H9 (cell line): ENCODE measurements around the gene PPP1R12B. TPM values are rescaled to one million over a fixed set of nuclear protein-coding genes. Genes with fewer than 3 reads are reported as not detected.
A peak's percentile ranks its signal among the peaks of the same experiment; 100 is the strongest.
"Not testable (repeated sequence)": the region's sequence is repeated elsewhere in the genome, so short reads cannot be mapped to it uniquely, and the experiment has no call there.

Experiments
- DNase-seq: peaks from one replicate; pipeline ENCODE4 v3.0.0-alpha.2; 2017
- H2AFZ ChIP-seq: one replicate; pipeline ENCODE4 v1.6.1; 2013; ENCODE audit warnings: mild to moderate bottlenecking, low read length, control low read depth, moderate library complexity
- H2AK5ac ChIP-seq: 2 replicates; pipeline ENCODE4 v1.6.1; 2013; ENCODE audit warnings: low read length, control low read depth, mixed read lengths; ENCODE audit not compliant: insufficient read length
- H2BK120ac ChIP-seq: one replicate; pipeline ENCODE4 v1.6.1; 2013; ENCODE audit warnings: low read depth, mild to moderate bottlenecking, low read length, control low read depth, inconsistent platforms; ENCODE audit not compliant: poor library complexity, severe bottlenecking
- H2BK12ac ChIP-seq: 2 replicates; pipeline ENCODE4 v1.6.1; 2013; ENCODE audit warnings: low read length, control low read depth, mixed read lengths, low read depth; ENCODE audit not compliant: insufficient read length
- H2BK15ac ChIP-seq: 2 replicates; pipeline ENCODE4 v1.6.1; 2013; ENCODE audit warnings: low read depth, low read length, control low read depth
- H2BK20ac ChIP-seq: one replicate; pipeline ENCODE4 v1.6.1; 2013; ENCODE audit warnings: low read depth, mild to moderate bottlenecking, low read length, control low read depth, inconsistent platforms; ENCODE audit not compliant: poor library complexity, severe bottlenecking
- H2BK5ac ChIP-seq: 2 replicates; pipeline ENCODE4 v1.6.1; 2013; ENCODE audit warnings: low read length, control low read depth, mixed read lengths; ENCODE audit not compliant: insufficient read length
- H3K14ac ChIP-seq: 2 replicates; pipeline ENCODE4 v1.6.1; 2013; ENCODE audit warnings: low read length, control low read depth; ENCODE audit not compliant: insufficient read depth
- H3K18ac ChIP-seq: 2 replicates; pipeline ENCODE4 v1.6.1; 2013; ENCODE audit warnings: low read depth, mild to moderate bottlenecking, mixed read lengths, low read length, control low read depth; ENCODE audit not compliant: insufficient read length
- H3K23ac ChIP-seq: 2 replicates; pipeline ENCODE4 v1.6.1; 2013; ENCODE audit warnings: low read length, control low read depth, mixed read lengths, low read depth; ENCODE audit not compliant: insufficient read length
- H3K23me2 ChIP-seq: 2 replicates; pipeline ENCODE4 v1.6.1; 2013; ENCODE audit warnings: low read depth, mild to moderate bottlenecking, mixed read lengths, low read length, control low read depth; ENCODE audit not compliant: insufficient read length, poor library complexity, severe bottlenecking
- H3K27ac ChIP-seq: 2 replicates; pipeline ENCODE4 v1.5.1; 2013; ENCODE audit warnings: low read length, control low read depth, mixed read lengths, low read depth; ENCODE audit not compliant: insufficient read length
- H3K27me3 ChIP-seq: 2 replicates; pipeline ENCODE4 v1.6.1; 2013; ENCODE audit warnings: low read length, control low read depth, inconsistent platforms; ENCODE audit not compliant: insufficient read depth
- H3K4ac ChIP-seq: 2 replicates; pipeline ENCODE4 v1.6.1; 2013; ENCODE audit warnings: low read depth, mild to moderate bottlenecking, control low read depth, inconsistent platforms, low read length, moderate library complexity
- H3K4me1 ChIP-seq: 2 replicates; pipeline ENCODE4 v1.6.1; 2013; ENCODE audit warnings: low read length, control low read depth, inconsistent platforms; ENCODE audit not compliant: insufficient read depth
- H3K4me2 ChIP-seq: 2 replicates; pipeline ENCODE4 v1.6.1; 2013; ENCODE audit warnings: low read length, control low read depth, mixed read lengths; ENCODE audit not compliant: insufficient read length, insufficient read depth
- H3K56ac ChIP-seq: 2 replicates; pipeline ENCODE4 v1.6.1; 2013; ENCODE audit warnings: low read depth, mild to moderate bottlenecking, mixed read lengths, low read length, control low read depth; ENCODE audit not compliant: insufficient read length
- H3K79me1 ChIP-seq: 2 replicates; pipeline ENCODE4 v1.6.1; 2013; ENCODE audit warnings: low read depth, mild to moderate bottlenecking, moderate library complexity, low read length, control low read depth, inconsistent platforms; ENCODE audit not compliant: insufficient read depth, poor library complexity, severe bottlenecking
- H3K79me2 ChIP-seq: 2 replicates; pipeline ENCODE4 v1.6.1; 2013; ENCODE audit warnings: low read length, control low read depth, inconsistent platforms; ENCODE audit not compliant: insufficient read depth
- H3K9ac ChIP-seq: 2 replicates; pipeline ENCODE4 v1.6.1; 2013; ENCODE audit warnings: low read length, control low read depth, mixed read lengths; ENCODE audit not compliant: insufficient read length; ENCODE audit errors: extremely low read depth
- H3K9me3 ChIP-seq: one replicate; pipeline ENCODE4 v1.6.1; 2013; ENCODE audit warnings: low read depth, low read length, inconsistent platforms; ENCODE audit not compliant: control insufficient read depth
- H3T11ph ChIP-seq: one replicate; pipeline ENCODE4 v1.6.1; 2013; ENCODE audit warnings: mild to moderate bottlenecking, low read length, control low read depth, inconsistent platforms
- H4K20me1 ChIP-seq: one replicate; pipeline ENCODE4 v1.6.1; 2013; ENCODE audit not compliant: control insufficient read depth, insufficient read length, insufficient read depth
- H4K5ac ChIP-seq: 2 replicates; pipeline ENCODE4 v1.6.1; 2013; ENCODE audit warnings: low read depth, mild to moderate bottlenecking, mixed read lengths, low read length, control low read depth; ENCODE audit not compliant: insufficient read length
- H4K8ac ChIP-seq: replicated peaks from 2 replicates; pipeline ENCODE4 v1.6.1; 2013; ENCODE audit warnings: low read length, control low read depth, mixed read lengths, low read depth; ENCODE audit not compliant: insufficient read length
- H4K91ac ChIP-seq: 2 replicates; pipeline ENCODE4 v1.6.1; 2013; ENCODE audit warnings: low read depth, mild to moderate bottlenecking, moderate library complexity, mixed read lengths, low read length, control low read depth; ENCODE audit not compliant: insufficient read length
- H3K27ac Mint-ChIP-seq, 3 experiments: 2 replicates in 2 of 3; 3 replicates in 1 of 3; pipeline ENCODE4 v1.8.0; 2020 to 2021; ENCODE audit warnings: mixed read lengths in 3 of 3, mild to moderate bottlenecking in 1 of 3, moderate library complexity in 1 of 3
- H3K27me3 Mint-ChIP-seq: 2 replicates; pipeline ENCODE4 v1.8.0; 2021; ENCODE audit warnings: low read depth, mild to moderate bottlenecking, moderate library complexity, mixed read lengths
- H3K36me3 Mint-ChIP-seq, 3 experiments: 2 replicates in 2 of 3; 3 replicates in 1 of 3; pipeline ENCODE4 v1.8.0; 2020 to 2021; ENCODE audit warnings: low read depth in 3 of 3, mixed read lengths in 3 of 3; ENCODE audit not compliant: insufficient read depth in 1 of 3
- H3K4me1 Mint-ChIP-seq, 2 experiments: 2 replicates each; pipeline ENCODE4 v1.8.0; 2020; ENCODE audit warnings: mixed read lengths in 2 of 2
- H3K4me3 Mint-ChIP-seq, 2 experiments: 2 replicates in 1 of 2; 3 replicates in 1 of 2; pipeline ENCODE4 v1.8.0; 2020 to 2021; ENCODE audit warnings: mild to moderate bottlenecking in 2 of 2, mixed read lengths in 2 of 2, moderate library complexity in 1 of 2
- H3K9me3 Mint-ChIP-seq, 2 experiments: 2 replicates in 1 of 2; 3 replicates in 1 of 2; pipeline ENCODE4 v1.8.0; 2020; ENCODE audit warnings: mild to moderate bottlenecking in 2 of 2, mixed read lengths in 2 of 2, moderate library complexity in 1 of 2
- WGBS: extraction: QIAGEN DNeasy Blood & Tissue Kit; methylation state at CpG from one replicate; pipeline ENCODE4 v1.1.7; 2013; ENCODE audit warnings: missing lambda C conversion rate, low lambda C conversion rate, mixed read lengths; ENCODE audit not compliant: insufficient read length; ENCODE audit errors: extremely low coverage; 5-methylcytosine and 5-hydroxymethylcytosine counted together
- total RNA-seq: library from RNA; stranded (reverse); gene quantifications from 2 replicates; pipeline ENCODE4 v1.2.1, GENCODE V29; 2021

The PPP1R12B gene
- total RNA-seq, 1 experiment from 2014 or later, result 12.9 TPM

GRCh38 chr1:202542415-202542814 is 193.9 kb downstream of the PPP1R12B start:
- not testable (repeated sequence) for H4K20me1 ChIP-seq, H4K5ac ChIP-seq, H3K27ac ChIP-seq, H2BK12ac ChIP-seq, H3K18ac ChIP-seq, H2BK20ac ChIP-seq, H4K8ac ChIP-seq, H3K79me1 ChIP-seq, H3K9me3 ChIP-seq, H2AFZ ChIP-seq, H2BK5ac ChIP-seq, H3K4me3 Mint-ChIP-seq, H3K9ac ChIP-seq, H3K56ac ChIP-seq, H3K14ac ChIP-seq, H2BK15ac ChIP-seq, H3K27me3 ChIP-seq, H2BK120ac ChIP-seq, H3K4ac ChIP-seq, H3K4me1 ChIP-seq, H3K27ac Mint-ChIP-seq, H3K27me3 Mint-ChIP-seq, H3K36me3 Mint-ChIP-seq, H2AK5ac ChIP-seq, H3K9me3 Mint-ChIP-seq, H3T11ph ChIP-seq, H3K23me2 ChIP-seq, H3K23ac ChIP-seq, H4K91ac ChIP-seq, H3K79me2 ChIP-seq, DNase-seq, H3K4me2 ChIP-seq
- H3K4me1 Mint-ChIP-seq, result peaks cover 26 to 27% of the 10 kb centered on the region in 2 experiments

GRCh38 chr1:202543537-202543936 is 195.0 kb downstream of the PPP1R12B start:
- DNase-seq, H2AFZ ChIP-seq, H3K4me1 ChIP-seq, H3K9me3 ChIP-seq, H3K36me3 Mint-ChIP-seq, H2BK15ac ChIP-seq, H3K27me3 Mint-ChIP-seq, H2BK5ac ChIP-seq, H3K79me1 ChIP-seq, H2BK120ac ChIP-seq, H3K23me2 ChIP-seq, H3K4me2 ChIP-seq, H3K14ac ChIP-seq, H3K27me3 ChIP-seq, H2BK20ac ChIP-seq, H2BK12ac ChIP-seq, H3K23ac ChIP-seq, H4K20me1 ChIP-seq, H3K9me3 Mint-ChIP-seq, H3T11ph ChIP-seq, H3K56ac ChIP-seq, H3K79me2 ChIP-seq, H3K18ac ChIP-seq, H4K91ac ChIP-seq, H4K5ac ChIP-seq, H3K9ac ChIP-seq, H3K4me3 Mint-ChIP-seq, H2AK5ac ChIP-seq, H3K4ac ChIP-seq, H3K27ac ChIP-seq, H4K8ac ChIP-seq: not testable (repeated sequence)
- Mint-ChIP-seq H3K4me1 (peaks cover 23 to 24% of the 10 kb centered on the region in 2 experiments), H3K27ac (peak overlapping the region in 1 of 3 experiments; percentile 21; a peak in 1 of 7 replicates)
- no CpG with 5 or more reads among the region's 11 CpGs for WGBS
